Hypothalamus (tissue), 51 donors: ENCODE data around the gene FAU.
"Not testable (repeated sequence)": the region's sequence is repeated elsewhere in the genome, so short reads cannot be mapped to it uniquely, and the experiment has no call there.

Source experiments
- DNase-seq, 51 donors: peaks; one replicate each; lab custom pipeline; 2025; lab: John Stamatoyannopoulos, UW

The FAU gene

DNA sequence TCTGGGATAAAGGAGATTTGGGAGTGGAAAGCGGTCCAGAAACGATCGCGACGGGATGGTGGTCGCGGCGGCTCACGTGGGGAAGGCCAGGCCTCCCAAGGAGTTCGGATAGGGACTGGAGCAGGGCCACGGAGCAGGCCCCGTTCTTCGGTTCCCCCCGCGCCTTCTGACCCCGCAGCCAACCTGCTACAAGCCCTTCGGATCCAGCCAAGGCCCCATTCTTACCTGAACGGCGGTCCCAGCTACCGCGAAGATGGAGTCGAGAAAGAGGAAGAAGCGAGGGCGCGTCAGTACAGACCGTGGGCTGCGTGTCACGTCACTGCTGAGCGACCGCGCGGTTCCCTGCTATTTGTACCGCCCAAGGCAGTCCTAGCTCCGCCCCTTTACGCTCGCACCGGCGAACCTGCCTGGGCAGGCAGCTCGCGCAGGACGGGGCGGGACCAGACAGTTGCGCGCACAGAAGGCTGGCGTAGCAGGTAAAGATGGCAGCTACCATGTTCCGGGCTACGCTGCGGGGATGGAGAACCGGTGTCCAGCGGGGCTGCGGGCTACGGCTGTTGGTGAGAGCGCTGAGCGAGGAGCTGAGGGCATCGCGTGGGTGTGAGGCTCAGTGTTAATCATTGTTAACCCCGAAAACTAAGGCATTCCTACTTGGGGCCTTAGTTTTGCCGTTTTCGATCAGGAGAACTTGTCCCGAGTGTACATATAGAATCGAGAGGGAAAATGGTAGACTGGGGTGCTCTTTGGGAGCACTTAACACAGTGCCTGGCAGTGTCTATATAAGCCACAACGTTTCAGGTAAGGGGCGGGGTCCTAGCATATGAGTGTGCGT, at the start of gene FAU, which contains the start of gene MRPL49:
TSS of gene FAU (minus strand) at position 270 of the 832 bp plus-strand sequence. CDS start 321 bp downstream, outside the sequence.
TSS of gene MRPL49 (plus strand) at position 457 of the 832 bp plus-strand sequence. CDS start at position 483, 26 bp downstream.
- peak; percentile 33 to 98 (median 93) for DNase-seq

DNA sequence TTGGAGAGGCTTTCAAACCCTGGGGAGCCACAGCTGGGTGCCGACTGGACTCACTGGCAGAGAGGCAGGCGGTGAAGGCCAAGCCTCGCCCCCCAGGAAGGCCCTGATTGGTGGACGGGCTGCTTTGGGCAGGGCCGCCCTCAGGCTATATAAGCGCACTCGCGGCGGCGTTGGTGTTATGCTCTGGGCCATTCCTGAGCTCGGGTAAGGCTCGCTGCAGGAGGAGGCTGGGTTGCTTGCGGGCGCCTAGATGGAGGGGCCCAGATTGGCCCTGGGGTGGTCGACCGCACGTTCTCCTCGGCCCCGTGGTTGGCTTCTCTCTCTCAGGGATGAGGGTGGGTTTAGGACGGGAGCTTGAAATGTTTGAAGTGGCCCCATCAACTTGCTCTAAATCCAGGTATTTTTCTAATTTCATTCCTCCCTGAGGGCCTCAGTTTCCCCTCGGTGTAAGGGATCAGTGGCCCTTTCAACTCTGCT, 48.2 kb upstream of the FAU start, which contains the start of gene SPDYC:
TSS of gene SPDYC (plus strand) at position 176 of the 477 bp plus-strand sequence. CDS start 1,125 bp downstream, outside the sequence.
- no peak for DNase-seq

GRCh38 chr11:65169164-65169641, 47.3 kb upstream of the FAU start:
- no peak for DNase-seq

GRCh38 chr11:65167656-65168055, 45.7 kb upstream of the FAU start:
- DNase-seq: no peak

DNA sequence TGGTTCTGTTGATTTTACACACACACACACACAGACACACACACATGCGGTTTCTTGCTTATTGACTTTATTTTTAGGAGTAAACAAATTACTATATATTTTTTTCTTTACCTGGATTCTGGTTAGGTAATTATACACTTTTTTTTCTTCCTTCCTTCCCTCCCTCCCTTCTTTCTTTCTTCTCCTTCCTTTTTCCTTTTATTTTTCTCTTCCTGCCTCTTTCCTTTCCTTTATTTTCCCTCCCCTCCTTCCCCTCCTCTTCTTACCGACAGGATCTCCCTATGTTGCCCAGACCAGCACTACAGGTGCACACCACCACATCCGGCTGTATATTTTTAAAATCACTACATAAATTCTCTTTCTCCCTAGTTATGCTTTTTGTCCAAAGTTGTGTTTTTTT, 45.0 kb upstream of the FAU start:
- DNase-seq: no peak

- no peak for DNase-seq
These were observed 43.7 kb upstream of the FAU start for GRCh38 chr11:65165410-65166317.

DNA sequence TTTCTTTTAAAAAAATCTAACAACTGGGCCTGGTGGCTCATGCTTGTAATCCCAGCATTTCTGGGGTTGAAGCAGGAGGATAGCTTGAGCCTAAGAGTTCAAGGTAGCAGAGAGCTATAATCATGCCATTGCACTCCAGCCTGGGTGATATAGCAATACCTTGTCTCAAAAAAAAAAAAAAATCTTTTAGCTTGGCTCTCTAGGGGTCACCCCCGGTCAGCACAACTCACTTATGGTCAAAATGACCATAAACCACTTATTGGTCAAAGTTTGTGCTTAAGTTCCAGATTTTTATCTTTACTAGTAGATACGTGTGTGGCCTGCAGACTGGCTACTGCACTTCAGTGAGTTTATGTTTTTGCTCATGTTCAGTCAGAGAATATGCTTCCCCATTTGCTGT, 41.8 kb upstream of the FAU start:
- no peak for DNase-seq

DNA sequence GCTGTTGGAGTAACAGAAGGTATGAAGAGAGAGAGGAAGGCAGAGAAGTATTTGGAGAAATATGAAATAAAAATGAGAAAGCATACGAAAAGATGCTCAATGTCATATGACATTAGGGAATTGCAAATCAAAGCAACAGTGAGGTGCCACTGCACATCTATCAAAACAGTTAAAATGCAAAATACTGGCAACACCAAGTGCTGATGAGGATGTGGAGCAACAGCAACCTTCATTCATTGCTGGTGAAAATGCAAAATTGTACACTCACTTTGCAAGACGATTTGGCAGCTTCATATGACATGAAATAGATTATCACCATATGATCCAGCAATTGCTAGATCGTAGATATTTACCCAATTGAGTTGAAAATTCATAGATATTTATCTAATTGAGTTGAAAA, 38.7 kb upstream of the FAU start:
- DNase-seq: no peak

GRCh38 chr11:65159012-65159411, 37.1 kb upstream of the FAU start:
- no peak for DNase-seq

DNA sequence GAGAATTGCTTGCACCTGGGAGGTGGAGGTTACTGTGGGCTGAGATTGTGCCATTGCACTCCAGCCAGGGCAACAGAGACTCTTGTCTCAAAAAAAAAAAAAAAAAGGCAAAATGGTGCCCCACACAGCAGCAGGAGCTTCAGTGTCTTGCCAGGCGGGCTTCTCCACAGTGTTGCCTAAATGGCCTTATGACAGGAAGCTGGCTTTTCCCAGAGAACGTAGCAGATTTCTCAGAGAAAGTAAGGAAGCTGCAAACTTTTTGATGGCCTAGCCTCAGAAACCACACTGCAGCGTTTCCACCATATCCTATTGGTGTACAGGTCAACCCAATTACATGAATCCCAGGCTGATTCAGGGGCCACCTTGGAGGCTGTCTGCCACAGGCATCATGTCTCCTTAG, 35.4 kb upstream of the FAU start:
- no peak for DNase-seq

DNA sequence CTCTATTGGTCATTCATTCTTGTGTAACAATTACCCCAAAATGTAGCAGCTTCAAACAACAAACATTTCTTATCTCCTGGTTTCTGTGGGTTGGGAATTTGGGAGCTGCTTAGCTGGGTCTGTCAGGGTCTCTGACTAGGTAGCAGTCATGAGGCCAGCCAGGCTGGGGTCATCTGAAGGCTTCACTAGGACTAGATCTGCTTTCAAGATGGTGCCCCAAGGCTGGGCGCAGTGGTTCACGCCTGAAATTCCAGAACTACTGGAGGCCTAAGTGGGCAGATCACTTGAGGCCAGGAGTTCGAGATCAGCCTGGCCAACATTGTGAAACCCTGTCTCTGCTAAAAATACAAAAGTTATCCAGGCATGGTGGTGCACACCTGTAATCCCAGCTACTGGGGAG, 35.0 kb upstream of the FAU start:
- DNase-seq: no peak

- no peak for DNase-seq
These were observed 34.3 kb upstream of the FAU start for GRCh38 chr11:65156256-65156655.

DNA sequence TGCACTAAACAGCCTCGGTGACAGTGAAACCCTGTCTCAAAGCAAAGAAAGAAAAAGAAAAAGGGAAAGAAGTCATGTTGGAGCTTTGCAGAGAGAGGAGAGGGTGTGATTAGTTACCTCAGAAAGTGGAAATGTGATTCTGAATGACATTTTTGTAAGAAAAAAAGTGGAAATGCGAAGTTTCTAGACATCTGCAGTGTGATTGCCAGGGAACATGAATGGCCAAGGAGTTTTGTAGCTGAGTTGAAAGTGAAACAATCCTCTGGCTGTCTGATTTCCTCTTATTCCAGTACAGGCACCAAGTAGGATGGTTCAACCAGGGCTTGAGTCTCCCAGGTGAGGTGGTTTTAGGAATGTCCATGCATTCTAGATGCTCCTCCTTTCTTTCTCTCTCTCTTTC, 30.2 kb upstream of the FAU start:
- DNase-seq: no peak

DNA sequence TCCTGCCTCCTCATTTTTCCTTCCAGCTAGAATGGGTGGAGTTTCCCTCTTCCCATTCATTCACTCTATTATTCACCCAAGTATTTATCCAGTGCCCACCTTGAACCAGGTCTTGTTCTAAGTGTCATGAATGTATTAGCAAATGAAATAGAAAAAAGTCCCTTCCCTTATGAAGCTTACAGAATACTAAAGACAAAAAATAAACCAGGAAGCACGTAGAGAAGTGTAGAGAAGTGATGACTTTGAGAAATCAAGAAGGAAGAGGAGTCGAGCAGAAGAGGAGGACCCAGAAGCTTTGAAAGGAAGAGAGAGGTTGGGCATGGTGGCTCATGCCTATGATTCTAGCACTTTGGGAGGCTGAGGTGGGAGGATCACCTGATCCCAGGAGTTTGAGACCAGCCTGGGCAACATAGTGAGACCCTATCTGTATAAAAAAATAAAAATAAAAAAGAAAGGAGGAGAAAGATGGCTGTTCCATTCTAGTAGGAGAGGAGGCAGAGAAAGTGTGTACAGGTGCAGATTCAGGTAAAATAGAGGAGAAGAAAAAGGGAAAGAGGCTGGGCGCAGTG, 29.5 kb upstream of the FAU start:
- no peak for DNase-seq

- peak in 48 of 51 donors; percentile 6 to 89 (median 68) for DNase-seq
These were observed 28.8 kb upstream of the FAU start for GRCh38 chr11:65150509-65151299.

DNA sequence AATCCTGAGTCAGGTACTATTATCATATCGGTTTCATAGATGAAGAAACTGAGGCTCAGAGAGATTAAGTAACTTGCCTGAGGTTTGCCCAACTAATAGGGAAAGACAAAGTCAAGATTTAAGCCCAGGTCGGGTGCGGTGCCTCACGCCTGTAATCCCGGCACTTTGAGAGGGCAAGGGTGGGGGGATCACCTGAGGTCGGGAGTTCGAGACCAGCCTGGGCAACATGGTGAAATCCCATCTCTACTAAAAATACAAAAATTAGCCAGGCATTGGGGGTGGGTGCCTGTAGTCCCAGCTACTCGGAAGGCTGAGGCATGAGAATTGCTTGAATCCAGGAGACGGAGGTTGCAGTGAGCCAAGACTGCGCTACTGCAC, 28.2 kb upstream of the FAU start:
- not testable (repeated sequence) for DNase-seq

GRCh38 chr11:65148657-65149056, 26.7 kb upstream of the FAU start:
- no peak for DNase-seq

DNA sequence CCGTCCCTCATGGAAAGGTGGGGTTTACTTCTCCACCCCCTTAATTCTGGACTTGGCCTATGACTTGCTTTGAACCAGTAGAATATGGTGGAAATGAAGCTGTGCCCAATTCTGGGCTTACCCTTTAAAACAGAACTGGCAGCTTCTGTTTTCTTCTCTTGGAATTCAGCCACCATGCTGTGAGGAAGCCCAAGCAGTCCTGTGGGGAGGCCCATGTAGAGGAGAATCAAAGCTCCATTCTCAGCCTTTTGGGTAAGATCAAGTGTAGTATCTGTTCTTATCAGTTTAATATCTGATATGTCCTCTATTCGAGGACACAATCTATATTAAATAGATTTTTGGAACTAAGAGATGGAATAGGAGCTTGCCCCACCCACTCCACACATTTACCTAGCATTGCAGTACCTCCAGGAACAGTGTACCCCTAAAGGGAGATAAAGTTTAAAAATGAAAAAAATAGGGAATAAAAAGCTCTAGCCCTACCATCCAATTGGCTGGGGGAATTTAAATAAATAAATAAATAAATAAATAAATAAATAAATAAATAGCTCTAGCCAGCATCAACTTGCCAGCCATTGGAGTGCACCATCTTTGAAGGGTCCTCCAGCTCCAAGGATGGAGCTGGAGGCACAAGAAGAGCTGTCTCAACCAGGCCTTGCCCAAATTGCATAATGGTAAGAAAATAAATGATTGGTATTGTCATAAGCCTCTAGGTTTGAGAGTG, 25.6 kb upstream of the FAU start:
- no peak for DNase-seq

GRCh38 chr11:65141896-65142494, 20.1 kb upstream of the FAU start:
- no peak for DNase-seq
